Middle frontal gyrus (tissue), 1 donor: Measurements from ENCODE around the gene ACTN4.

ENCODE experiments used
- DNase-seq: peaks from one replicate; pipeline ENCODE4 v3.0.0-alpha.2; 2015; ENCODE audit warnings: low spot score; ENCODE audit errors: extremely low spot score

The ACTN4 gene

GRCh38 chr19:38676878-38677646, 29.6 kb downstream of the ACTN4 start:
- DNase-seq, result no peak

GRCh38 chr19:38678217-38678890, 30.9 kb downstream of the ACTN4 start:
- no peak for DNase-seq

- DNase-seq, result no peak
Observed at GRCh38 chr19:38678891-38679494, 31.5 kb downstream of the ACTN4 start.

- DNase-seq, result no peak
Observed at GRCh38 chr19:38679839-38680238, 32.4 kb downstream of the ACTN4 start.

DNA sequence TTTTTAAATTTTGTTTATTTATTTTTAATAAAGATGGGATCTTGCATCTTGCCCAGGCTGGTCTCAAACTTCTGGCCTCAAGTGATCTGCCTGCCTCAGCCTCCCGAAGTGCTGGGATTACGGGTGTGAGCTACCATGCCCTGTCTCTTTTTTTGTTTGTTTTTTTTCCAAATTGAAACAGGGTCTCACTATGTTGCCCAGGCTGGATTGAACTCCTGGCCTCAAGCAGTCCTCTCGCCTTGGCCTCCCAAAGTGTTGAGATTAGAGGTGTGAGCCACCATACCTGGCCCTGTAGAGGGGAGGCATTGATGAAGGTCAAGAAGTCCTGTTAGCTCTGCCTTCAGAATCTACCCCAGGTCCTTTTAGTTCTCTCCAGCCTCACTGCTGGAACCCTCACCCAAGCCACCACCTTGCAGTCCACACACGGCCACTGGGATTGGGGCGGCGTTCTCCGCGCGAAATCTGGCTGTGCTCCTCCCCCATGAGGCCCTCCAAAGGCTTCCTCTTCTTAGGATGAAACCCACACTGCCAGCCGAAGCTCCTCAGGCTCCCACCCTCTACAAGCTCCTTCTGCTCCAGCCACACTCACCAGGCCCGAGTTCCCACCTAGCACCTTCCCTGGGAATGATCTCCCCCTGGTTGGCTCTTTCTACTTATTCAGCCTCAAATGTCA, 34.9 kb downstream of the ACTN4 start:
- no peak for DNase-seq

DNA sequence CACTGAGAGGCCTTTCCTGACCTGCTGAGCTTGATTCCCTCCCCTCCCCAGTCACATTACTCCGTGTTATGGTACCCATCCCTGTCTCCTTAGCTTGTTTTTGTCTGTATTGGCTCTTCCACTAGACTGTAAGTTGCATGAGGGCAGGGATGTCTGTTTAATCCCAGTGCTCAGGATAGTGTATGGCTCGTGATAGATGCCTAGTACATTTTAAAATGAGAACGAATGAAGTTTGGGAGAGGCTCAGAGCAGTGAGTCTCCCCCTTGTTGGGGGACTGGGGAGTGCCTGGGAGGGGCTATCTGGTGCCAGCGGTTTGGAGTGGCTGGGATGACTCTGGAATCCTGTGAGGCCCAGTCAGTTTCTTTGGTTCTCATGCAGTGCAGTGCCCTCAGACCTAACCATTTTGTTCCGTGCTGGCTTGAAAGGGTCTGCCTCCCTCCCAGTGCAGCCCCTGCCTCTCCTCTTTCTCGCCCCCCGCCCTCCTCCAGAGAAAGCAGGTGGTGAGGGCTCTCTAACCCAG, 35.5 kb downstream of the ACTN4 start:
- DNase-seq, result no peak

GRCh38 chr19:38683393-38684077, 36.1 kb downstream of the ACTN4 start:
- DNase-seq, result no peak

DNA sequence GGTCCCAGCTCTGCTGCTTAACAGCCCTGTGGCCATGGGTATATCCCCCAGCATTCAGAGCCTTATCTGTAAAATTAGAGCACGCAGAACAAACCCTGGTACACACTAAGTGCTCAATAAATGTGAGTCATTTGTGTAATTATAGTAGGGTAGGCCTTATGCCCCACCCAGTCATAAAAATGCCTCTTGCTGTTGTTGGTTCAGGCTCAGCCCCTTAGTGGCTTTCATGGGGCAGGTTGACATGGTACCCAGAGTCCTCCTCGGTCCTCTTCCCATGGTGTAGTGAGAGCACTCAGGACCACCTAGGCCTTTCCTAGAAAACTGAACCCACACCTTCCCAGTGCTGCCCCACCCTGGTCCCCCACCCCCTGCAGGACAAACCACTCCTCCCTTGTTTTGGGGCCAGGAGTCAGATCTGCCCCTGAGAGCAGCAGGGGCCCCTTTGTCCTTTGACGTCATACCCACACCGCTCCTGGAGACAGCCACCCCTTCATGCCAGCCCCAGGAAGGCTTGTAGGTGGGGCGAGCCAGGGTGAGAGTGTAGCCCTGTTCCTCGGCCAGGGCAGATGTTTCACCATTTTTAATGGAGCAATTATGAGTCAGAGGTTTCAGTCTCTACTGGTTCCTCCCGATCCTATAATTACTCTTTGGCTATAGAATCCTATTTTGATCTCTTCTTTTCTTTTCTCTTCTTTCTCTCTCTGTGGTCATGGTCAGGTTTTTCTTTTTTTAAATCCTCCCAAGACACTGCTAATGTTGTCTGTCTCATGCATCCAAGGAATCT, 36.8 kb downstream of the ACTN4 start:
- DNase-seq, result no peak

- no peak for DNase-seq
Observed at GRCh38 chr19:38684862-38685665, 37.6 kb downstream of the ACTN4 start.

GRCh38 chr19:38685666-38686529, 38.4 kb downstream of the ACTN4 start:
- no peak for DNase-seq

- DNase-seq, result no peak
Observed at GRCh38 chr19:38686530-38686888, 39.1 kb downstream of the ACTN4 start.

- no peak for DNase-seq
Observed at GRCh38 chr19:38687837-38688378, 40.5 kb downstream of the ACTN4 start.

DNA sequence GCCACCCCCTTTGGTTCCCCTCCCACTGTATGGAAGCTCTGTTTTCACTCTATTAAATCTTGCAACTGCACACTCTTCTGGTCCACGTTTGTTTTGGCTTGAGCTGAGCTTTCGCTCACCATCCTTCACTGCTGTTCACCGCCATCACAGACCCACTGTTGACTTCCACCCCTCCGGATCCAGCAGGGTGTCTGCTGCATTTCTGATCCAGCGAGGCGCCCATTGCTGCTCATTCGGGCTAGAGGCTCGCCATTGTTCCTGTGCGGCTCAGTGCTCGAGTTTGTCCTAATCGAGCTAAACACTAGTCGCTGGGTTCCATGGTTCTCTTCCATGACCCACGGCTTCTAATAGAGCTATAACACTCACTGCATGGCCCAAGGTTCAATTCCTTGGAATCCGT, 42.7 kb downstream of the ACTN4 start:
- DNase-seq, result no peak

- no peak for DNase-seq
Observed at GRCh38 chr19:38690832-38691231, 43.4 kb downstream of the ACTN4 start.

GRCh38 chr19:38691938-38692457, 44.5 kb downstream of the ACTN4 start:
- DNase-seq, result no peak

DNA sequence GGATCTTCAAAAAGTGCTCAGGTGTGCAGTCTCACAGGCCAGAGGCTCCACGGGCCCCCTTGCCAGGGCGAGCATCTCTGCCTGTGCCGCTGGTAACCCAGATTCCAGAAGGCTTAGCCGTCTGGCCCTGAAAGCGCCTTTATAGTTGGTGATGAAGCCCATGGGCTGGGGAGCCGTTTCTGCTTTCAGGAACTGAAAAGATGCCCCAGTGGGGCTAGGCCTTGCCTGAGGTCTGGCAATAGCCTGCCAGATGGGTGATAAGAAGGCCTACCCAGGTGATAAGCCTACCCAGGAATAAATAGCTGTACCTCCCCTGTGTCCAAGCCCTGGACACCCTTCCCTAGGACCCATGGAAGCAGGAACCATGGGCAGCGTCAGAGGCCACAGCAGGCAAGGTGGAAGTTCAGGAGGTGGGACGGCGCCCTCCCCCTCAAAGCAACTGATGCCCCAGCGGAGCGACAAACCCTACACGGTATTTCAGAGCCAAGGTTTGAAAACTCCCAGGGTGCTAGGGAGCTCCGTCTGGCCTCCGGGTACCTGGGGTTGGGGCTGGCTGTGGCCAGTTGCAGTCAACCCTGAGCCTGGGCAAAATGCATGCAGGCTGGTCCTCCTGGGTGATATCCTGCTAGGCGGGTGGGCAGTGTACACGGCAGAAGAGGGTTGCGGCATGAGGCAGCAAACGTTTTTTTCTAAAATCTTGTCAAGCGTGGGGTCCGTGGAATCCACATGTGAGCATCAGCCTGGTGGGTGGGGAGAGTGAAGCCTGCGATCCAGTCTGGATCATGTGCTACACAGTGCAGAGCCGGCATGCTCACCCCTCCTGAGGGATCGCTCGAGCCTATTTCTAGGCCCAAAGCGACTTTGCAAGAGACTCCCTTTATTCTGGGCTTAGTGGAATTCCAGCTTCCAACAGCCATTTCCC, 45.3 kb downstream of the ACTN4 start:
- DNase-seq, result no peak
